ENCODE results near the gene TENM3. TPM values are rescaled to one million over a fixed set of nuclear protein-coding genes. Genes with fewer than 3 reads are reported as not detected.
"Not testable (repeated sequence)": the region's sequence is repeated elsewhere in the genome, so short reads cannot be mapped to it uniquely, and the experiment has no call there.

The TENM3 gene
- total RNA-seq, 4 donors from 2014 or later, result 0.18 to 9.4 (median 1.5) TPM

- Histone ChIP-seq H3K4me1 (no peaks in the 10 kb centered on the region), H3K27ac (no peak overlapping the region), H3K36me3 (no peaks in the 10 kb centered on the region), H3K4me3 (no peak overlapping the region), H3K27me3 (no peaks in the 10 kb centered on the region), H3K9me3 (peaks cover 0 to 11% (median 0%) of the 10 kb centered on the region in 4 donors)
- TF ChIP-seq, protein P1, sequence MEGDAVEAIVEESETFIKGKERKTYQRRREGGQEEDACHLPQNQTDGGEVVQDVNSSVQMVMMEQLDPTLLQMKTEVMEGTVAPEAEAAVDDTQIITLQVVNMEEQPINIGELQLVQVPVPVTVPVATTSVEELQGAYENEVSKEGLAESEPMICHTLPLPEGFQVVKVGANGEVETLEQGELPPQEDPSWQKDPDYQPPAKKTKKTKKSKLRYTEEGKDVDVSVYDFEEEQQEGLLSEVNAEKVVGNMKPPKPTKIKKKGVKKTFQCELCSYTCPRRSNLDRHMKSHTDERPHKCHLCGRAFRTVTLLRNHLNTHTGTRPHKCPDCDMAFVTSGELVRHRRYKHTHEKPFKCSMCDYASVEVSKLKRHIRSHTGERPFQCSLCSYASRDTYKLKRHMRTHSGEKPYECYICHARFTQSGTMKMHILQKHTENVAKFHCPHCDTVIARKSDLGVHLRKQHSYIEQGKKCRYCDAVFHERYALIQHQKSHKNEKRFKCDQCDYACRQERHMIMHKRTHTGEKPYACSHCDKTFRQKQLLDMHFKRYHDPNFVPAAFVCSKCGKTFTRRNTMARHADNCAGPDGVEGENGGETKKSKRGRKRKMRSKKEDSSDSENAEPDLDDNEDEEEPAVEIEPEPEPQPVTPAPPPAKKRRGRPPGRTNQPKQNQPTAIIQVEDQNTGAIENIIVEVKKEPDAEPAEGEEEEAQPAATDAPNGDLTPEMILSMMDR (IDR thresholded peaks at IDR 0.05), result peak in 1 of 6 experiments; percentile 5
- TF ChIP-seq POLR2A (IDR thresholded peaks at IDR 0.05), result no peak
- no peak for DNase-seq
Measured at GRCh38 chr4:182809417-182810102, 566.4 kb downstream of the TENM3 start.

- Histone ChIP-seq H3K4me3 (no peak overlapping the region), H3K27me3 (no peaks in the 10 kb centered on the region), H3K27ac (no peak overlapping the region), H3K4me1 (no peaks in the 10 kb centered on the region), H3K36me3 (no peaks in the 10 kb centered on the region), H3K9me3 (peaks cover 0 to 11% (median 0%) of the 10 kb centered on the region in 4 donors)
- DNase-seq, result no peak
- TF ChIP-seq, protein P1 (IDR thresholded peaks at IDR 0.05), result no peak
- no peak for TF ChIP-seq POLR2A (IDR thresholded peaks at IDR 0.05)
Measured at GRCh38 chr4:182810103-182810615, 567.0 kb downstream of the TENM3 start.

DNA sequence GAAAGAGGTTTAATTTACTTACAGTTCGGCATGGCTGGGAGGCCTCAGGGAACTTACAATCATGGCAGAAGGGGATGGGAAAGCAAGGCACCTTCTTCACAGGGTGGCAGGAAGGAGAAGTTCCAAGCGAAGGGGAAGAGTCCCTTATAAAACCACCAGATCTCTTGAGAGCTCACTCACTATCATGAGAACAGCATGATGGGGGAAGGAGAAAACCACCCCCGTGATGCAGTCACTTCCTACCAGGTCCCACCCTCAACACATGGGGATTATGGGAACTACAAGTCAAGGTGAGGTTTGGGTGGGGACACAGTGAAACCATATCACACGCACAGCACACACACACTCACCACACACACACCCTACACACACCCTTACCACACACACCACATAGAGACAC, 569.7 kb downstream of the TENM3 start:
- TF ChIP-seq POLR2A (IDR thresholded peaks at IDR 0.05), result no peak
- TF ChIP-seq, protein P1 (IDR thresholded peaks at IDR 0.05), result no peak
- H3K4me1 ChIP-seq, result no peaks in the 10 kb centered on the region
- H3K27me3 ChIP-seq, result no peaks in the 10 kb centered on the region
- H3K36me3 ChIP-seq, result no peaks in the 10 kb centered on the region
- H3K27ac ChIP-seq, result no peak overlapping the region
- peaks cover 0 to 11% (median 0%) of the 10 kb centered on the region in 4 donors for H3K9me3 ChIP-seq
- H3K4me3 ChIP-seq, result no peak overlapping the region
- DNase-seq, result no peak

- H3K4me1 ChIP-seq, H3K4me3 ChIP-seq, DNase-seq, H3K27ac ChIP-seq, H3K27me3 ChIP-seq, H3K9me3 ChIP-seq, H3K36me3 ChIP-seq: not testable (repeated sequence)
Measured at GRCh38 chr4:182814065-182814464, 570.9 kb downstream of the TENM3 start.

DNA sequence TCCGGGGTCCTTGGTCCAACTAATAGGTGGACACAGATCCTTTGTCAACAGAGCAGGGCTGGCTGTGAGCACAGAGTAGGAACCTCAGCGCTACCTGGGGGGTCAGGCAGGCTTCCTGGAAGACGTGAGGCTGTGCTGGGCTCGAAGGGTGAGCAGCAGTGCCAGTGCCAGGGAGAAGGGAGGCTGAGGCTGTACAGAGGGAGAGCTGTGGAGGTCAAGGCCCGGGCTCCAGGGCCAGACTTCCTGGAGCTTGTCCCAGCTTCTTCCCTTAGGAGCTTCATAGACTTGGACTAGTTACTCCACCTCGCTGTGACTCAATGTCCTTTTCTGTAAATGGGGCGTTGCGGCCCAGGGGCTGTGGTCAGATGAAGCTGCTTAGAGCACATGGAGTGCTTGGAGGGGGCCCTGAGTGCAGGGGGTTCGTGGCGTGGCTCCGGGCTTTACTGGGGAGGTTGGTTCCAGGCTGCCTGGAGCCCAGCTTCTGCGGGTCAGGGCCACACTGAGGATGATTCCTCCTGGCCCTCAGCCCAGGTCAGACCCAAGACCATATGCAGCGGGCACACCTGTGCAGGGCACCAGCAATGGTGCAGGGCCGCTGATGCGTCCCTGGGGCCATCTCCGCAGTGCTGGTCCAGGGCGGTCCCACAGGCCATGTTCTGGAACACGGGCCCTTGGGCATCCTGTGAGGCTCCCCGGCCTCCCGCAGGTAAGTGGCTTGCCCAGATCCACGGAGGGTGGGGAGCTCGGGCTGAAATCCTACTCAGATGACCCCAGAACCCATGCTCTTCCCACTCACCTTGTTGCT, 575.9 kb downstream of the TENM3 start:
- Histone ChIP-seq H3K9me3 (no peaks in the 10 kb centered on the region), H3K4me3 (no peak overlapping the region), H3K36me3 (no peaks in the 10 kb centered on the region), H3K27ac (no peak overlapping the region), H3K27me3 (no peaks in the 10 kb centered on the region), H3K4me1 (no peaks in the 10 kb centered on the region)
- no peak for TF ChIP-seq POLR2A (IDR thresholded peaks at IDR 0.05)
- TF ChIP-seq, protein P1 (IDR thresholded peaks at IDR 0.05), result no peak
- DNase-seq, result no peak

DNA sequence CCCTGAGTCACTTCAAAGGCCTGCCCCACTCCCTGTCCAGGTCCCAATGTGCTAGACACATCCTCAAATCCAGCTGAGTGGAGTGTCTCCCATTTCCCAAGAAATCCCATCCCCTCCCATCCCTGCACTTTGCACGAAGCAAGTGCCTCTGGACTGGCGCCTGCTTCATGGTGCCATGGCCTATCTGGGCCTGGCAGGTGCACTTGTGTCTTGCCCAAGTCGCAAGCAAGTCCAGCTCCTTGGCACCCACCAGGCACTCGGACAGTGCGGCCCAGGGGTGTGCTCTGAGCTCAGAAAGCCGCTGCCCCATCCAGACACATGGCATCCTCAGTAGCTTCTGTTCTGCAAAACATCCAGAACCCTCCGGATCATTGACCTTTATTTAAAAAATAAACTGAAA, 576.5 kb downstream of the TENM3 start:
- Histone ChIP-seq H3K4me1 (no peaks in the 10 kb centered on the region), H3K27ac (no peak overlapping the region), H3K36me3 (no peaks in the 10 kb centered on the region), H3K27me3 (no peaks in the 10 kb centered on the region), H3K4me3 (no peak overlapping the region), H3K9me3 (no peaks in the 10 kb centered on the region)
- no peak for DNase-seq
- no peak for TF ChIP-seq POLR2A (IDR thresholded peaks at IDR 0.05)
- TF ChIP-seq, protein P1 (IDR thresholded peaks at IDR 0.05), result no peak

All from Peyer's patch (tissue), 4 donors.